NCI-H526 (cell line): ENCODE data around the gene SCUBE3.

Experiments used
- DNase-seq, 2 experiments: peaks; one replicate each; lab custom pipeline; 2025; lab: John Stamatoyannopoulos, UW

Gene SCUBE3

DNA sequence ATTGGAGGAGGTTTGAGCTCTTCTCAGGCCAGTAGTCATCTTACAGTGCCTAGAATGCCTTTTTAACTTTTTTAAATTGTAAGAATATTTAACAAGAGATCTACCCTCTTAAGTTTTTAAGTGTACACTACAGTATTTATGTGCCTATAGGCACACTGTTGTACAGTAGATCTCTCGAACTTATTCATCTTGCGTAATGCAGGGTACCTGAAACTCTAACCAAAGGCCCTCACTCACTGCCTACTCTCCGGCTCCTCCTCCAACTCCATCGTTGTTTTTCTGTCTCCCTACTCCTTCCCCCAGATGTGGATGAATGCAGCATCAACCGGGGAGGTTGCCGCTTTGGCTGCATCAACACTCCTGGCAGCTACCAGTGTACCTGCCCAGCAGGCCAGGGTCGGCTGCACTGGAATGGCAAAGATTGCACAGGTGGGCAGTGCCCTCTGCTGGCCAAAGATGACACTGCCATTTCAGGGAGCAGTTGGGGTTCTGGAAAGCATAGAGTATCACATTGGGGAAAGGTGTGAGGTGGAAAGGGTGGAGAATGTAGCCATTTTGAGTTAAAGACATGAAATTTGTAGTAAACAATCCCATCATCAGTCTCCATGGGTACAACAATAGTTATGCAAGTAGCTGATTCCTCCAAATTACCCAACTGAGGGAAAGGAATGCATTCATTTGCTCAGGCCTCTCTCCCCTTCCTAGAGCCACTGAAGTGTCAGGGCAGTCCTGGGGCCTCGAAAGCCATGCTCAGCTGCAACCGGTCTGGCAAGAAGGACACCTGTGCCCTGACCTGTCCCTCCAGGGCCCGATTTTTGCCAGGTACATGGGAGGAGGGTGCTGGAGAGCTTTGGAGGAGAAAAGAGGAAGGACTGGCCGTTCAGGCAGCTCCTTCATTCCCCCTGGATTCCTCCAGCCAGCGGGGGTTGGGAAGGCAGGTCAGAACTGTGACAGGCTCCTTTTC, 27.4 kb downstream of the SCUBE3 start:
- DNase-seq, result peak in 1 of 2 experiments; percentile 79

GRCh38 chr6:35242486-35242885, 28.7 kb downstream of the SCUBE3 start:
- no peak for DNase-seq

GRCh38 chr6:35242906-35243305, 29.1 kb downstream of the SCUBE3 start:
- DNase-seq, result no peak

- no peak for DNase-seq
Measured at GRCh38 chr6:35243386-35243958, 29.7 kb downstream of the SCUBE3 start.

DNA sequence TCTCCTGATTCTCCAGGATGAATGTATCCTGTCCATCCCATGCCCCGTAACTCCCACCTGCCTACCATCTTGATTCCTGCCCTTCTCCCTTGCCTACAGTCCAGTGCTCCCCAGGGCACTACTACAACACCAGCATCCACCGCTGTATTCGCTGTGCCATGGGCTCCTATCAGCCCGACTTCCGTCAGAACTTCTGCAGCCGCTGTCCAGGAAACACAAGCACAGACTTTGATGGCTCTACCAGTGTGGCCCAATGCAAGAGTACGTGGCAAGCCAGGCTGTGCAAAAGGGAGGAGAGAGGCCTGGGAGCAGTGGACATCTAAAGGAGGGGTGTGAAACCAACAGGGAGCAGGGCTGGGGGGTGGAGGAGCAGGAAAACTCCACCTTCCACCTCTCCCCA, 30.8 kb downstream of the SCUBE3 start:
- no peak for DNase-seq

DNA sequence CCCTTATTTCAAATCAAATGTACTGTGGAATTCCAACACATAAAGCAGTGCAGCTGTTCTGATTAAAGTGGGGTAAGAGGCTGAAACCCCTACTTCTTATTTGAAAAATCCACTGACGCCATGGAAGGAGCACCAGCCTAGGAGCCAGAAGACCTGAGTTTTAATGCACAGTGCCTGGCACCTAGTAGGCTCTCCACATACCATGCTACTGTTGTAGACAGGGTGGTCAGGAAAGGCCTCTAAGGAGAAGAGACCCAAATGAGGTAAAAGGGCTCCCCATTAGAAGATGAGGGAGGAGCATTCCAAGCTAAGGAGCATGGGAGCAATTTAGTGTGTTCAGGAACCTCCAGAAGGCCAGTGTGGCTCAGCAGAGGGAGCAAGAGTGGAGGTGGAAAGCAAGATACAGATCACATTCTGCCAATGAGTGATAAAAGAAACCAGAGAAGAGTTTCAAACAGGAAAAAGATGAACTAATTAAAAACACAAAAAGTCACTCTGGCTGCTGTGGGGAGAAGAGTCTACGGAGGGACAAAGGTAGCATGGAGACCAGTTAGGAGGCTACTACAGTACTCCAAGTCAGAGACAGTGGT, 34.0 kb downstream of the SCUBE3 start:
- DNase-seq, result no peak

- DNase-seq, result no peak
Measured at GRCh38 chr6:35248300-35248699, 34.5 kb downstream of the SCUBE3 start.

DNA sequence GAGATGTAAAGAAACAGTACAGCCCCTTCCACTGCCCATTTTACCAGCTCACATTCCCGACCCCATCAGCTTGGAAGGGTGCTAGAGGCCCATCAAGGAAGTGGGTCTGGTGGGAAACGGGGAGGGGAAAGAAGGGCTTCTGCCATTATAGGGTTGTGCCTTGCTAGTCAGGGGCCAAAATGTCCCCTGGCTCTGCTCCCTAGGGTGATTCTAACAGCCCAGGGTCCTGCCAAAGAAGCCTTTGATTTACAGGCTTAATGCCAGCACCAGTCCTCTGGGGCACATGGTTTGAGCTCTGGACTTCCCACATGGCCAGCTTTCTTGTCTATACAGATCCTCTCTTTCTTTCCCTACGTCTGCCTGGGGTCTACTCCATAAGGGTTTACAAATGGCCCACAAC, 35.2 kb downstream of the SCUBE3 start:
- no peak for DNase-seq

- DNase-seq, result no peak
Measured at GRCh38 chr6:35251949-35252348, 38.2 kb downstream of the SCUBE3 start.

- no peak for DNase-seq
Measured at GRCh38 chr6:35253249-35253648, 39.5 kb downstream of the SCUBE3 start.

DNA sequence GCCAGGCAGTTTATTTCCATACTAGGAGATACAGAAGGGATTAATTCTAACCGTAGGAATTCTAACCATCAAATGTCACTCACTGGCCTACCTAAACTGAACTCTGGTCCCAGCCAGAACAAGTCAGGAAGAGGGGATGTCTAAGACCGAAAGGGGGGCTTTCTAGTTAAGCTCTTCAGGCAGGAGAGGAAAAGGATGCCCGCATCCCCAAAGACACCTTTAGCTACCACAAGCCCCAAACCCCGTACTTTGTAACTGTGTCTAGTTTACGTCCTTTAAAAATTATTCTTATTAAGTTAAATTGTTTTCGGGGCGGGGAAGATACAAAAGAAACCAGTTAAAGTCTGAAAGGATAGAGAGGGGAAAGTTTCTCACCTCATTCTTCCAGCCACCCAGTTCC, 44.6 kb downstream of the SCUBE3 start:
- no peak for DNase-seq

DNA sequence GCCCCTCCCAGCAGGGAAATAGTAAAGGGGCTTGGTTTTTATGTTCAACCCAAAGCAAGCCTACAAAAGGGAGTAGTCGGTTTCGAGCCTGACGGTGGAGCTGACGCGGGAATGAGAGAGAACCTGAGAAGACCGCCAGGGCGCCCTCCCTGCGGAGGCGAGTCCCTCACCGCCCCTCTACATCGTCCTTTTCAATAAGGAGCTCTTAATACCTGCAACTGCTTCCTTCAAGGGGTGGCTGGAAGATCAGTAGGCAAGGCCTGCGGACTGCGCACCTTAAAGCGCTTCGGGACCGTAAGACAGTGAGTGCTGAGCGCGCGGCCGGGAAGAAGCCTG, 45.1 kb downstream of the SCUBE3 start:
- peak; percentile 65 to 78 for DNase-seq

DNA sequence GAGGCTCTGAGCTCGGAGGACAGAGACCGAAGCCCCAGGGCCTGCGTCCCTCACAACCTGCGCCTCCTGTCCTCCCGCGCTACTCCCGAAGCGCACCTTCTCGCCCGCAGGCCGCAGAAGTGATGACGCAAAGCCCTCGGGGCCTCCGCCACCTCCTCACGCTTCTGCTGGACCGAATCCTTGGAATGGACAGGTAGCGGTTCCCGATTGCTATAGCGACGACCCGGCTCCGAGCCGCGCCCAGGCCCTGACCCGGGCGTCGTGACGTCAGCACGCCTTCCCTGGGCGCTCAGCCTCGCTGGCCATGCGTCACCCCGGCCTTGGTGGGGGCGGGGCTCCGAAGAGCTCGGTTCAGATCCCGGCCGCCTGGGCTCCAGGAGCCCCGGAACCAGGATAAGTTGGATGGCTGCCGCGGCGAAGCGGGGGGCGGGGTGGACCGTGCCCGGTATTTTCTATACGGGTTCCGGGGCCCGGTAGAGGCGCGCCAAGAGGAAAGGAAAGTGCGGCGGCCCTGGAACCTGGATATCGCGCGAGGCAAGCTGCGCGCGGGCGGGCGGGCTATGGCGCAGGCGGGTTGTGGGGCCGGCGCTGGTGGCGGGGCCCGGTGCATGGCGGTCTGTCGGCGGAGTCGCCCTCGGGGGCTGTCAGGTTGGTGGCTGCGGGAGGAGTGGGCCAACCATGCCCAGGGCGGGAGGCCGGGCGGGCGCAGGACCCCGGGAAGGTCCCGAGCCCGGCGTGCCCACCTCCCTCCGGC, 45.6 kb downstream of the SCUBE3 start, which contains the start of gene ZNF76:
TSS of gene ZNF76 (plus strand) at position 542 of the 754 bp plus-strand sequence. CDS start 21,417 bp downstream, outside the sequence.
- peak; percentile 89 to 98 for DNase-seq

DNA sequence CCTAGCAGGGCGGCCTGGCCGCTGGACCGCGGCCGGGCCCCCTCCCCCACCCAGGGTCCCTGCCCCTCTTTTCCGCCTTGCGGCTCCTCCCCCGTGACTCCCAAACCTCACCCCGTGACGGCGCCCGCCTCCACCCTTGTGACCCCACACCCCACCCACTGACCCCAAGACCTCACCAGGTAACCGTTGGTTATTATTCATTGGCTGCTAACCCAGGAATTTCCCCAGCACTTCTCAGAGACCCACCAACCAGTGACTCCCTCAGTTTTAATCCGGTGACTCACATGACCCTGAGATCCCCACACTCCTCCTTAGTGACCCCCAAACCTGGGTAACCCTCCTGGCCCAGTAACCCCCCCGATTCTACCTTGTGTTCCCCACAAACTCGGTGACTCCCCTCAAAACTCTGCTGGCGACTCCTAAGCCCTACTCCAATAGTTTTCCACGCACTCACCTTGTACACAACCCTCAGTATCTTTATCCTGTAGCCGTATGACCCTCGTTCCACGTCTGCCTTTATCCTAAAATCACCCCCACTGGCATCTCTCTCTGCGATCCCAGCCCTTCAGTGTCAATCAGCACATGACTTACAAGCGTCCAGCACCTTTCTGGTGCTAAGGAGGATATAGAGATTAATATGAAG, 46.3 kb downstream of the SCUBE3 start:
- DNase-seq, result peak; percentile 33 to 77

DNA sequence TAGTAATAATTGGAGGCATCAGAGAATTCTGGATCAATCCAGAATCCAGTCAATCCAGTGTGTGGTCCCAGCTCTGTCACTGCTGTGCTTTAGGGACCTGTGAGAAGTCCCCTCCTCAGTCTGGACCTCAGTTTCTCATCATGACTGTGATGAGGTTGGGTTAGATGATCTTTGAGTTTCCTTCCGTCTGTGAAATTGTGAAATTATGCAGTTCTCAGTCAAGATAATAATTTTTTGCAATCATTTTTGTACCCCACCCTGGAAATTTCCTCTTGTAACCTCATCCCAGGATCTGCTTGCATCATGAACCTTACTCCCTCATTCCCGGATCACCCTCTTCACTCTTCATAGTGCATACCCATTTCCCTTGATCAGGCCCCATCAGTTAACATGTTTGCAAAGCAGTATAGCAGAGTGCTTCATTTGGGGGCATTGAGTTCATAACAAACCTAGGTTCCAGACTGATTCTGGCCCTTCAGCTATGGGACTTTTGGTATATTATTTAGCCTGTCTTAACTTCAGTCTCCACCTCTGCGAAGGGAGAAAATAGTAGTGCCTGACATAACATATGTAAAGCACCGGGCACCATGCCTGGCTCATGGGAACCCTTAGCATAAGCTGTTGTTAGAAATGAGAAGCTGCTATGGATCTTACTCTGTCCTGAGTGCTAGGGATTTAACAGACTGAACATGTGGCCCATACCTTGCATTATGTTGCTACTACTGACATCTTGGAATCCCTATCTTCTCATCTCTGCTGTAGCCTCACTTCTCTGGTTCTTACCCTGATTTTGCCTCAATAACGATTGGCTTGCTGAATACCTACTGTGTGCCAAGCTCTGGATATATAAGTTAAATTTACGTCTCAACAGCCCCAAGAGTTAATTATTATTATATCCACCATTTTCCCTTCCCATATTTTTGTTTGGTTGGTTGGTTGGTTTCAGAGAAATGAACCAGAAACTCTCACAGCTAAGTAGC, 47.1 kb downstream of the SCUBE3 start:
- DNase-seq, result no peak

DNA sequence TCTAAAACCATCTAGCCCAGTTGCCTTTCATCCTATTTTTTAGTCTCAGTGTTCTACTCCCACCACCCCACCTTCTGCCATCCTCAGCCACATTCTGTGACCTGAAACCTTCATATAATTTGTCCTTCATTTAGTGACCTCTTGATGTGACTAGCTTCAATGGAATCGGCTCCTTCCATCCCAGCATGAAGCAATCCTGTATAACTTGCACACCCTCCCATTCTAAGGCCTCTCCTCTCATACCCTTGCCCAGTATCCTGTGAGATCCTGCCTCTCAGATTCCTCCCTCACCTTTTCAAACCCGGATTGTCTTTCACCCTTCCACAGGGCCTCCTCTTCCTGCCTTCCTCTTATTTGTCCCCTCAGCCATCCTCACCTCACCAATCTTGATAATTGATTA, 48.8 kb downstream of the SCUBE3 start:
- DNase-seq, result no peak

GRCh38 chr6:35264550-35265274, 51.0 kb downstream of the SCUBE3 start:
- DNase-seq, result no peak

DNA sequence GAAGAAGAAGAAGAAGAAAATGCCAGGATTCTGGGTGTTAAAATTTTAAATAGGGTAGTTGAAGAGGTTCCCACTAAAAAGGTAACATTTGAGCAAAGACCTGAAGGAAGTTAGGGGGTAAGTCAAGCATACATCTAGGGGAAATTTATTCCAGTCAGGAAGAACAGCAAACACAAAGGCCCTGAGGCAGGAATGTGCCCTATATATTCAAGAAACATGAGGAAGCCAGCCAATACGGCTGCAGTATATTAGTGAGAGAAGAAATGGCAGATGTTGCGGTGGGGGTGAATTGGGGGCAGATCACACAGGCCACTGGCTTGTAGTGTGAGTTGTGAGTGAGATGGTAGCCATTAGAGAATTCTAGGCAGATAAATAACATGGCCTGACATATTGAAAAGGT, 51.8 kb downstream of the SCUBE3 start:
- no peak for DNase-seq

DNA sequence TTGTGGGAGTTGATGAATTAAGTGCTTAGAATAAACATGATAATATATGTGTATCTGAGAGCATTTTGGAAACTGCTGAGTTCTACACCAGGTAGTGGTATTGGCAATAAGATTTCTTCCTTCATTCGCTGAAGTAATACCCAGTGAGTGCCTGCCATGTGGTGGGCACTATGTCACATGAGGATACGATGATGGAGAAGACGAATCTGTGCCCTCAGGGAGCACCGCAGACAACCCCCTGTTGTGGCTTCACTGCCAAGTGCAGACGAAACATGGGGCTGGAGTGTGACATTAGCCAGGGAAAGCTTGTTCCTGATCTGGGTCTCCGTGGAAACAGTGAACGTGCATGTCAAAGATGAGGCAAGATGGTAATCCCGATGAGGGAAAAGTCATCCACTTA, 53.7 kb downstream of the SCUBE3 start:
- DNase-seq, result no peak

GRCh38 chr6:35267897-35268296, 54.1 kb downstream of the SCUBE3 start:
- DNase-seq, result no peak
